HG02885 (cell line): ENCODE results near the gene OSGEP.

Experiments
- ATAC-seq: cut with Tn5 transposase; IDR thresholded peaks from one replicate; pipeline ENCODE4 v1.9.1; 2021; ENCODE audit warnings: mild to moderate bottlenecking; ENCODE audit not compliant: unreplicated experiment, poor library complexity

Gene OSGEP

DNA sequence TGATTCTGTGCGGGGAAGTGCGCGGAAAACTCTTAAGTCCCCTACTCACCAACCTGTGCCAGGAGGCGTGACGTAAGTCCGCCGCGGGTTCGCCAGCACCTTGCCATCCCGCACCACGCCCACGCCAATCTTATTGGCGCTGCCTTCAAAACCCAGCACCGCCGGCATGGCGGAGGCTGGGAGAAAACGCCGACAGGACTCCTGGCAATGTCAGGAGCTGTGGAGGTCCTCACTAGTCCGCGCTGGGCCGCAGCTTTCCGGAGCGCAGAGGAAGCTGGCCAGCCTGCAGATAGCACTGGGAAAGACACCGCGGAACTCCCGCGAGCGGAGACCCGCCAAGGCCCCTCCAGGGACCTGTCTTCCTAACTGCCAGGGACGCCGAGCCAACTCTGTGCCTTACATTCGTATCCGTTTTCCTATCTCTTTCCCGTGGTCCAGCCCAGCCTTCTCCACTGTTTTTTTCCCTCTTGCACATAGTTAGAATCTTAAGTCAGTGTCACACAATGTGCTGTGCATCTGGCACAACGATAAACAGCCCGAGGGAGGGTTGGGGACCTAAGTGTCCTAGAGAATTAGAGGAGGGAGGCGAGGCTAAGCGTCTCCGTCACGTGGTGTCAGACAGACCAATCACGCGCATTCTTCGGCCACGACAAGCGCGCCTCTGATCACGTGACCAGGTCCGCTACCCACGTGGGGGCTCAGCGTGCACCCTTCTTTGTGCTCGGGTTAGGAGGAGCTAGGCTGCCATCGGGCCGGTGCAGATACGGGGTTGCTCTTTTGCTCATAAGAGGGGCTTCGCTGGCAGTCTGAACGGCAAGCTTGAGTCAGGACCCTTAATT lies at the start of gene OSGEP, which contains the start of gene APEX1:
TSS of gene OSGEP (minus strand) at position 297 of the 839 bp plus-strand sequence. CDS start at position 168, 129 bp downstream.
TSS of gene APEX1 (plus strand) at position 711 of the 839 bp plus-strand sequence. CDS start 420 bp downstream, outside the sequence.
- ATAC-seq, result peak; percentile 89

DNA sequence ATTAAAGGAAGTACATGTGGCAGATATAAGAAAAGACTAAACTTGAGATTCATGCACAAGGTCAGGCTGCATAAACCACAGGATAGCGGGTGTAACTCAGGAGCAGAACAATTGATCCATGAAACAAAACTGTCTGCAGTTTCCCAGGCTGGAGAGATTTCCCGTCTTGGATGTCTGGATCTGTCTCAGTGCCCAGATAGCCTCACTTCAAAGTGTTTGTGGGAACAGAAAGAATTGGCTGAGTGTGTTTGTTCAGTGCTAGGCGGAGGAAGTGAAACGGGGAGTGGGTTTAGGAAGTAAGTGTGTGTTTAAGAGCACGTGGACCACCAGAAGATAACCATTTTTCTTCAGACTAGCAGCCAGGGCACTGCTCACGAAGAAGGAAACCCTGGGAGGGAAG lies 49.3 kb upstream of the OSGEP start:
- no peak for ATAC-seq

DNA sequence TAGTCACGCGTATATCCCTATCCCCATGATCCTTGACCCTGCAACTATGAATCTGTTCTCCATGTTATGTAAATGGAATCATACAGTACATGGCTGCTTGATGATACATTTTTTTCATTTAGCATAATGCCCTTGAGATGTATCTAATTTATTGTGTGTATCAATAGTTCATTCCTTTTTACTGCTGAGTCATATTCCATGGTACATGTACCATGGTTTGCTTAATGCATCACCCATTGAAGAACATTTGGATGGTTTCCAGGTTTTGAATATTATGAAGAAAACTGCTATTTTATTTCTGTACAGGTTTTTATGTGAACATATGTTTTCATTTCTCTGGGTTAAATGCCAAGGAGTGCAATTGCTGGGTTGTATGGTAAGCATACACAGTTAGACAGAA lies 46.7 kb upstream of the OSGEP start:
- ATAC-seq, result no peak

DNA sequence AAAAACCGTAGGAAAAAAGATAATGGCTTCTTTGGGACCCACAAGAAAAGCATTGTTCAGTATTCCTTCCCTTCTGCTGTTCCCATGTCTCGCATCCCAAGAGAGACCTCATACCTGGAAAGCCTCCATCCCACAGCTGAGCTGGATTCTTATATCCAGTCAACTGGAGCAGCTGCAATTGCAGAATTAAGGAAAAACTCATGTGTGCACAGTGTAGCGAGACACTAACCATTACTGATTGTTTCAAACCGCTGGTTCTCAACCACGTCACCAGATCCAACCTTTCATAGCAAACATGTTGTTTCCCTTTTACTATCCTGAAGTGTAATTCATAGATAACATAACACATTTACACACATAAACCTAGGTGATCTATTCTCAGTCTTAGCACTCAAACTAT lies 45.3 kb upstream of the OSGEP start:
- no peak for ATAC-seq

DNA sequence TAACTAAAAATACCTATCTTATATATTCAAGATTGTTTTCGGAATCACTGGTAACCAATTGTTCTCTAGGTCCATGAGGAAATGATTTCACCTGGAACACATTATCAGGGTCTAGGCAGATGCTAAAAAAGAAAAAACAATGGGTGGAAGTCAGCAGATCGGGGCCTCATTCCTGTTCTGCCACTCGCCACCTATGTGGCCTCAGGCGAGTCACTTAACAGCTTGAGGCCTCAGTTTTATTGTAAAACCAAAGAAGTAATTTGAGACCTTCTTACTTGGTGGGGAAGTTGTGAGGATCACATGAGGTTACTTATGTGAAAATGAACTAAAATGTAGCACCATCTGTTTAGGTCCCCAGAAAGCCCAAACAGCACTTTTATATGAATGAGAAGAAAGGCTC lies 44.5 kb upstream of the OSGEP start:
- ATAC-seq, result no peak

DNA sequence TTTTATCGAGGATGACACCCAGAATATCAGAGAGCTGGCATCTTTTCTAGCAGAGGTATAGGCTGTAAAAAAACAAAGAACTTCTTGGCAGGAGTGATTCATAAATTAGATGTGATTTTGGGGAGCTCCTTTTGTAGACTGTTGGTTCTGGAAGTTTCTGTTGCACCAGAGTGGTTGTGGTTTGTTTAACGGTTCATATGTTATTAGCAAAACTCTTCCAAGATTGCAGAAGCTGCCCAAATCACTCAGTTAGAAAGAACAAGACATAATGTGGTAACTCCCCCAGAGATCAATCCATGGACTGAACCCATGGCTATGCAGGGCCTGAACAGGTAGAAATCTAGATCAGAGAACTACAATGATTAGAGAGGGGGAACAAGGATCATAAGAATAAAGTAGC lies 44.0 kb upstream of the OSGEP start:
- ATAC-seq, result no peak

DNA sequence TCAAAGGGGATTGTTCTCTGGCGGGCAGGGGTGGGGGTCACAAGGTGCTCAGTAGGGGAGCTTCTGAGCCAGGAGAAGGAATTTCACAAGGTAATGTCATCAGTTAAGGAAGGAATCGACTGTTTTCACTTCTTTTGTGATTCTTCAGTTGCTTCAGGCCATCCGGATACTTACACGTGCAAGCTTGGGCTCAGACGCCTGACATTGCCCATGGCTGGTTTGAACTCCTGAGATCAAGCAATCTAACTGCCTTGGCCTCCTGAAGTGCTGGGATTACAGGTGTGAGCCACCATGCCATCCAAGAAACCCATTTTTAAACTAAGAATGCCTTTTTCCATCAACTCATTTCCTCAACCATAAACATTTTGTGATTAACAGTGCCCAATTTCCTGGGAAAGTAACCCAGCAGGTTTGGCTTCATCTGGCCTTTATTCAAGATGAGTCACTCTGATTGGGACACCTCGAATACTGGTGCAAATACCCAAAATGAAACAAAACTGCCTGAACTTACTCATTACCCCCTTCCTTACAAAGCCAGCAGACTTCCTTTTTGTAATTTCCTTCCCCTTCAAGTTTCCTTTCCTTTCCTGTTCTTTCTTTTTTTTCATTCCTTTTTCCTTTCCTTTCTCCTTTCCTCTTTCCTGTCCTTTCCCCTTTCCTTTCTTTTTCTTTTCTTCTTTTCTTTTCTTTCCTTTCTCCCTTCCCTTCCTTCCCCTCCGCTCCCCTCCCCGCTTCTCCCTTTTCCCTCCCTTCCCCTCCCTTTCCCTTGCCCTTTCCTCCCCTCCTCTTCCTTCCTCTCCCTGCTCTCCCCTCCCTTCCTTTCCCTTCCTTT lies 40.5 kb upstream of the OSGEP start:
- ATAC-seq, result no peak

DNA sequence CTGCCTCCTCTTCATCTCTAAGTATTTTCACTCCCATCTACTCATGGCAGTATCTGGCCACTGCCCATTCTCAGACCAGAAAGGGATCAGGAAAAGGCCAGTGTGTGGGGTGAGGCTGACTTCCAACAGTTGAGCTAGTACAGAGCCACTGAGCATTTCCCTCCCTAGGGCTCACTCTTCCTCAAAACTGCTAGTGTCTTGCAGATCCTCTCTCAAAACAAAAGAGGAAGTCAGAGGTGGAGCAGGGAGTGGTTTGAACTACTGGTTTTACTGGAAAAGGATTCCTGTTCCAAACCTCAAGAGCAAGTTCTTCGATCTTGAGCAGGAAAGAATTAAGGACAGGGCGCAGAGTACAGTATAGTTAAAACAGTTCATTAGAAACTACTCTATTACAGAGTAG lies 39.0 kb upstream of the OSGEP start:
- no peak for ATAC-seq

DNA sequence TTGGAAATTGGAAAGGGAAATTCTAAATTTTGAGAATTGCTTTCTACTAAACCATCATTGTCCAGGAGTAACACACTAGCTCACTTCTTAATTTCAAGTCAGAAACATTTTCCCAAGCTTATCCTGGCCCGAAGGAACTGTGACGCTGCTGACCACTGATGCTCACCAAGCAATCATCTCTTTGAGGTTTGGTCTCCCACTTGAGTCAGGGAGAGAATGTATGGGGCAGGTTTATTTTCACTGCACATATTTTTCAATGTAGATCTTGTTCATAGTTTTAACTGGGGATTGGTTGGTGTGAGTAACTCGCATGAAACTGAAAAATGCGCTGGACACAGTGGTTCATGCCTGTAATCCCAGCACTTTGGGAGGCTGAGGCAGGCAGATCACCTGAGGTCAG lies 37.9 kb upstream of the OSGEP start:
- no peak for ATAC-seq

DNA sequence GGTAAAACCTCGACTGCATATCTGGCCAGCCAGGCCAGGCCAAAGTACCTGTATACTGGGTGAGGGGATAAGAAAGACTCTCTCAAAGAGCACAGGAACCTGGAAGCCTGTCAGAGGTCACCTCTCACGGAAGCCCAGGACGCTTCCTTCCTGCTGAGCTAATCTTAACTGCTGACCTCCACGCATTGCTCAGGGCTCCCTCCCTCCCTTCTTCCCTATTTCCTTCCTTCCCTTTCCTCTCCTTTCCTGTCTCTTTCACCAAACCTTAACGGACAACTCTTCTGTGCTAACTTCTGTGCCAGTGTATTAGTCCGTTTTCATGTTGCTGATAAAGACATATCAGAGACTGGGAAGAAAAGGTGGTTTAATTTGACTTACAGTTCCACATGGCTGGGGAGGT lies 36.0 kb upstream of the OSGEP start:
- no peak for ATAC-seq

DNA sequence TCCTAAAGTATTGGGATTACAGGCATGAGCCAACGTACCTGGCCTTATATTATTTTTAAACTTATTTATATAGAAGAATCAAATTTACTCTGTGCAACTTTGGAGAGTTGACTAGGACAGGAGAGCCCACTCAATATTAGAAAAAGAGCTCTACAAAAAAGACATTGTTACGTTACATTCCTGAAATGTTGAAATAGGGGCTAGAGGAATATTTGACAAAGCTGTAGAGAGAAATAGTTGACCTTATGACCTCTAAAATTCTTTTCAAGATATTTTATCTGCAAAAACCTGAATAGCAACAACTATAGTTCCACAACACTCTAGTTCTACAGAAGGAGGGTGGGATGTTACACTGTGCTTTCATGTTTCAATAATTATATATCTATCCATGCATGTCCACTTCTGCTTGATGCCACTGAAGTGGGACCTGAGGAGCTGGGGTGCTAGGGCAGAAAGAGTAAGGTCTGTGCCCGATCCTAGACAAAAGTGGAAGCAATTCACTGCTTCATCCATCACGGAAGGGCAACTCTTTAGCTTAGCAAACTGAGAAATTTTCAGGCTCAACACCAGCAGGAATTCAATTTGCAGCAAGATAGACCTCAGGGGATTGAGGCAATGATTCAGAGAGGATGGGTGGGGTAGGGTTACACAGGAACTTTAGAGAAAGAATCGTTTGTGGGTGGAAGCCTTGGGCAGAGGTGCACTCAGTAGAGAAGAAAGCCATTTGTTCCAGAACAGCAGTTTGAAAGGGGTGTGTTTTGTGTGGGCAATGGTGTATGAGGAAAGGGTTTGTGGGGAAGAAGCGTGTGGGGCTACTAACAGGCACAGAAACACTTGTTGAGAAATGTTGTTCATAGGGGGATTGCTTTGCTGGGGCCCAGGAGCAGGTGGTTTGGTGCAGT lies 34.7 kb upstream of the OSGEP start:
- peak; percentile 34 for ATAC-seq

DNA sequence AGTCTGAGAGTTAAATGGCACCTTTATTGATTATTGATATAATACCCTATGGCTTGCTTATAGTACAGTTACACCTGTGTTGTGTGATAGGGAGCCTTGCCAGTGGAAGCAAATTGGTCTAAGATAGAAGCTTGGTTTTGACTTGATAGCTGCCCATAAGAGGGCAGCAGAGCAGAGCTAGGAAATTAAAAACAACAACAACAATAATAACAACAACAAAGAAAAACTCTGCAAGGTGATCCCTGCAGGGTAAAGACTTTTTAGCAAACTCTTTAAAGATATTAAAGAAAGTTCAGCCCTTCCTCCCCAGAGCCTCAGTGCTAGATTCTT lies 32.7 kb upstream of the OSGEP start:
- ATAC-seq, result no peak

DNA sequence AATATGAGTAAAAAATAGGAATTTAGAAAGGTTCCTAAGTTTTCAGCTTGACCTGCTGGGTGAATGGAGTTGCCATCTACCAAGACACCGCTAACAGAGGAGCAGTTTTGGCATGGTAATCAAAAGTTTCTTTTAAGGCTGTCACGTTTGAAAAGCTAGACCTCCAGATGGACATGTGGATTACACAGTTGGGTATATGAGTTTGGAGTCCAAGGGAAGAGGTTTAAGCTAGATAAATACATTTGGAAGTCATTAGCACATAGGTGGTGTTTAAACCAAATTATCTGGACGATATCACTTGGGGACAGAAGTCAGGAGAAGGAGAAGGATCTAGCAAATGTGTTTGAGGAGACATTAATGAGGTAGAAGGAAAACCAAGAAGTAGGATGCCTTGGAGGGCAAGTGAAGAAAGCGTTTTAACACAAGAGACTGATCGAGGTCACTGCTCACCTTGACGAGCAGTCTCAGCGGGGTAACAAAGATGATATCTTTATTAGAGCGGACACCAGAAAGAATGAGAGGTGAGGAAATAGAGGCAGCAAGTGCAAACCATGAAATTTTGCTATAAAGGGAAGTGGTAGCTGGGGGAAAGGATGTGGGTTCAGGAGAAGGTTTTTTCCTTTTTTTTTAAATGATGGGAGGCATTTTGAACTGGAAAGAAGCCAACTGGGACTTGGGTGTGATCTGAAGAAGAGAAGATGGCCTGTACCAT lies 32.2 kb upstream of the OSGEP start:
- no peak for ATAC-seq

DNA sequence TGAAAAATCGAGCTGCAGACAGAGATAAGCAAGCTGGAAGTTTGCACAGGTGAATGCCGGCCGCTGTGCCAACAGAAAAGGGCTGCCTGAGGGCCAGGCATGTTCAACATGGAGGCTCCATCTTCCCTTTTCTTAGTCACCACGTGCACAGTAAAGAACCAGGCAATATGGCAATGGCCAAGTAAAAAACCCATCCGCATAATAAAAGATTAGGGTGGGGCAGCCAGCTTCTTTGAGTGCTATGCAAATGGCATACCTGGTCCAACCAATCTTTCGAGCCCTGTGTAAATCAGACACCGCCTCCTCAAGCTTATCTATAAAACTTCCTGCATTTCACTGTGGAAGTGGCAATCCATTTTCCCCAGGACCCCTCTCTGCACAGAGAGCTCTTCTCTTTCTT lies 31.3 kb upstream of the OSGEP start:
- ATAC-seq, result no peak

DNA sequence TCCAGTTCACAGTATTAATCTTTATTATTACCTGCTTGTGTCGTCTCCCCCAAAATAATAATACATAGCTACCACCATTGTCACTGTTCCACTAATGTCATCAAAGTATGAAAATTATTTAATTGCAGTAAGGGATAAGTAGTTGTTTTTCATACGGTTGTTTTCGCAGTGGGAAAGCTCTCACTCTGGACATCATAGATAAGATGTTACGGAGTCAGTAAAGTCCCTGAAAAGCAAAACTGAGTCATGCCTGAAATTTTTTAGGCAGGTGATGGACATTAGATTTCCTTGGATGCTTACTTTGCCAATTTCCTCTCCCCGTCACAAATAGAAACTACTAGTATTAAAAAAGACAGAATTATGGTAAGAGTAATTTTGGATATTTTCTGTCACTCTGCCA lies 27.8 kb upstream of the OSGEP start:
- ATAC-seq, result no peak

DNA sequence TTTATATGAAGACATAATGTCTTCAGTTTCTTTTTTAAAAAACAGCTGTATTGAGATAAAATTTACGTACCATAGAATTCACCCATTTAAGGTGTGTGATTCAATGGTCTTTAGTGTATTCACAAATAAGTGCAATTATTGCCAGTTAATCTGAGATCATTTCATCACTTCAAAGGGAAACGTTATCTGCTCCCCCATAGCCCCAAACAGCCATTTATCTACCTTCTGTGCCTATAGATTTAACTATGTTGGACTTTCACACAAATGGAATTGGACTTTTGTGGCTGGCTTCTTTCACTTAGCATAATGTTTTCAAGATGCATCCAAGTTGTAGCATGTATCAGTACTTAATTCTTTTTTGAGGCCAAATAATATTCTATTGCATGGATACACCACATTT lies 24.3 kb upstream of the OSGEP start:
- ATAC-seq, result no peak

DNA sequence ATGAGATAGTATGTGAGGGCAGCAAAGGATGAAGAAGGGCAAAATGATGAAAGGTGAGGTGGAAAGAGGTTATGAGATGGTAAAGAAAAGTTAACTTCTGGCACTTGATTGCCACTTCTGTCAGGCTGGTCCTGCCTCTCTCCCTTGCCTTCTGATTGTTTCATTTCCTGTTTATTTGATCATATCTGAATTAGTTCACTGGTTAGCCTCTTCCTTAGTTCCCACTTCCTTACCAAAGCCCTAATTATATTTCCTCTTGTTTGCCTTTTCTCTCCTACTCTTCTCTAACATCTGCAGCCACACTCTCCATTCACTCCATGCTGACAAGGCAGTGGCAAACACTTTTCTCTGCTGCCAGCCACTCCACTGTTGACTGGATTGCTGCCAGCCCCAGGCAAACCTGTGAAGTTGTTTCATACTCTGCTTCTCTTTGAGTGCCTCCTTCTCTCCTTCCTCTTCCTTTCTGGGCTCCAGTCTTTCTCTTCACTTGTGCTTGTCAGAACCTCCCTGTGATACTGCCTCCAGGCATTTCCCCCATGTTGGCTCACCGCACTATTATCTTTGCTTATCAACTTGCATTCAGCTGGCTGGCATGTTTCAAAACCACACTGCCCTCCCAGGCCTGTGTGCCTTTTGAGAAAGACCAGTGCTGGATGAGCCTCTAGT lies 22.7 kb upstream of the OSGEP start:
- ATAC-seq, result no peak

DNA sequence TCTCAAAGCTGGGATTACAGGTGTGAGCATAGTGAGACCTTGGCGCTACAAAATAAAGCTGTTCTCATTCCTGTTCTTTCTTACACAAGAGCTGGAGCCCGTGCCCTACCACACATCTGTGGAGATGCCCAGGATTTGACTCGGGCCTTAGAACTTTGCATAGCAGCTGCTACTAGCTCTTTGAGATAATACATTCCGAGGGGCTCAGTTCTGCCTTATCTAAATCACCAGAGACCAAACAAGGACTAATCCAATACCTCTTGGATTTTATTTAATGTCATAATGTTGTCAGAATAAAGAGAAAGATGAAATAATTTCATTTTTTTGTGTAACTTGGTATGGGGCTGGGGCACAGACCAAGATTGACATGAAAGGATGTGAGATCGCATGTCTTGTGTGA lies 22.2 kb upstream of the OSGEP start:
- no peak for ATAC-seq

DNA sequence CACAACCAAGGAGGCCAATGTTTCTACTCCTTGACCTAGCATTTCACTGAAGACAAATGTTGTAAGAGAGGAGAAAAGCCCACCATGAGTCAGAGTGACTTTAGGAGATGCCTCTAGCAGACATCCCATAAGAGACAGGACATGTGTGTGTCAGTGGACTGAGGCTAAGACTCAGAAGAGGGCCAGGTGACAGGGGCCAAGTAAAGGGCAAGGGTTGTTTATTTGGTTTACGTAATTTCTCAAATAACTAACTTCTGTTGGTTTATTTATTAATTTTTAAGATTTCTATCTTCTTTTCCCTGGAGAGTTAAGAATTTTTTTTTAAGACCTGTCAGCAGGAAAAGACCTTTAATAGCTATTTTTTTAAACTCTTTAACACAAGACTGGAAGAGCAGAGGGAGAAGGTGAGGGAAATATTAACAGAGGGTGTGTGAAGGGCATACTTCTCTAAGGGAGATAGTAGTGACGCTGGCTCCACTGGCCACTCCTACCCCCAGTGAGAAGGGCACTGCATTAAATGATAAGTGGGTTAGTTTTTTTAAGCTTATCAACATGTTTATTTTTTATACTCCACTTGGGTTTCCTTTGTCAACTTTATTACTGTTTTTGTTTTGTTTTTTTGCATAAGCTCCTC lies 18.0 kb upstream of the OSGEP start:
- no peak for ATAC-seq
